Measurements from ENCODE around the gene LONRF2.

Gene LONRF2

GRCh38 chr2:100266126-100266525 lies 56.2 kb downstream of the LONRF2 start:
- Histone ChIP-seq H2AK5ac (ENCODE audit: low read length) (no peak overlapping the region), H3K56ac (ENCODE audit: low read length) (no peak overlapping the region), H3K4me1 (ENCODE audit: control insufficient read depth, low read depth, low read length) (no peaks in the 10 kb centered on the region), H3K23ac (ENCODE audit: low read length) (no peak overlapping the region), H4K5ac (ENCODE audit: low read length) (no peak overlapping the region), H3K4me2 (ENCODE audit: low read length) (no peak overlapping the region), H3K79me2 (ENCODE audit: control insufficient read depth, insufficient read depth, low read length) (no peaks in the 10 kb centered on the region), H2BK120ac (ENCODE audit: low read depth, low read length) (no peak overlapping the region), H3K9ac (ENCODE audit: low read length) (no peak overlapping the region), H2BK15ac (replicated peaks; ENCODE audit: low read depth) (no peak overlapping the region), H3K4me3 (ENCODE audit: low read length) (no peak overlapping the region), H3K27ac (ENCODE audit: low read depth, low read length) (no peak overlapping the region), H2BK5ac (ENCODE audit: low read length) (no peak overlapping the region), H4K8ac (ENCODE audit: low read depth, low read length) (no peak overlapping the region), H3K4ac (ENCODE audit: low read depth, low read length) (no peak overlapping the region), H3K27me3 (ENCODE audit: insufficient read depth, low read length, poor library complexity) (no peaks in the 10 kb centered on the region), H3K79me1 (ENCODE audit: low read length) (no peaks in the 10 kb centered on the region), H3K18ac (ENCODE audit: low read length) (no peak overlapping the region), H3K36me3 (ENCODE audit: control insufficient read depth, insufficient read depth, low read length) (no peaks in the 10 kb centered on the region)
- no peak for DNase-seq
- no CpG with 5 or more reads among the region's 7 CpGs for WGBS (ENCODE audit: extremely low coverage, insufficient coverage, low lambda C conversion rate)

DNA sequence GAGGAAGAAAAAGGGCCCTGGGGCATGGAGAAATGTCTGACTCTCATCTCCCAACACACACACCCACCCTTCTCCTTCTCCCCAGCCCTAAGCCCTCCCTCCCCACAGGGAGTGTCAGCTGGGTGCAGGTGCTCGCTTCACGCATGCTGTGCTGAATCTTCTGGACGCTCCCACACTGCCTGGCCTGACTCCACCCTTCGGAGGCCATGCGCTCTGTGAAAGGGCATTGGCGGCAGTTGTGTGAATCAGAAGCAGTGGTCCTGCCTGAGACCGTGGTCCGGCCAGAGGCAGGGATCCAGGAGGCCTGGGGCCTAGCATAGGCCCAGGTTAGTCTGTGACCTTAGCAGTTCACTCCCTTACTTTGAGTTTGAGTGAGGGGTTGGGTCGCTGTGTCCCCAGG lies 57.1 kb downstream of the LONRF2 start:
- no peak overlapping the region for H3K56ac ChIP-seq (ENCODE audit: low read length)
- H3K4me2 ChIP-seq (ENCODE audit: low read length) = no peak overlapping the region
- no peak overlapping the region for H4K8ac ChIP-seq (ENCODE audit: low read depth, low read length)
- no peak overlapping the region for H2BK5ac ChIP-seq (ENCODE audit: low read length)
- no peak overlapping the region for H2AK5ac ChIP-seq (ENCODE audit: low read length)
- no peaks in the 10 kb centered on the region for H3K79me1 ChIP-seq (ENCODE audit: low read length)
- H3K18ac ChIP-seq (ENCODE audit: low read length) = no peak overlapping the region
- H3K36me3 ChIP-seq (ENCODE audit: control insufficient read depth, insufficient read depth, low read length) = no peaks in the 10 kb centered on the region
- no peak overlapping the region for H4K5ac ChIP-seq (ENCODE audit: low read length)
- H3K27me3 ChIP-seq (ENCODE audit: insufficient read depth, low read length, poor library complexity) = no peaks in the 10 kb centered on the region
- no peaks in the 10 kb centered on the region for H3K79me2 ChIP-seq (ENCODE audit: control insufficient read depth, insufficient read depth, low read length)
- WGBS (ENCODE audit: extremely low coverage, insufficient coverage, low lambda C conversion rate) = no CpG with 5 or more reads among the region's 9 CpGs
- no peak overlapping the region for H2BK15ac ChIP-seq (replicated peaks; ENCODE audit: low read depth)
- H3K4ac ChIP-seq (ENCODE audit: low read depth, low read length) = no peak overlapping the region
- no peaks in the 10 kb centered on the region for H3K4me1 ChIP-seq (ENCODE audit: control insufficient read depth, low read depth, low read length)
- DNase-seq = no peak
- no peak overlapping the region for H2BK120ac ChIP-seq (ENCODE audit: low read depth, low read length)
- H3K9ac ChIP-seq (ENCODE audit: low read length) = no peak overlapping the region
- no peak overlapping the region for H3K4me3 ChIP-seq (ENCODE audit: low read length)
- H3K23ac ChIP-seq (ENCODE audit: low read length) = no peak overlapping the region
- H3K27ac ChIP-seq (ENCODE audit: low read depth, low read length) = no peak overlapping the region

GRCh38 chr2:100264651-100265050 lies 57.6 kb downstream of the LONRF2 start:
- H4K8ac ChIP-seq (ENCODE audit: low read depth, low read length) = no peak overlapping the region
- no peak overlapping the region for H3K4me3 ChIP-seq (ENCODE audit: low read length)
- H2BK120ac ChIP-seq (ENCODE audit: low read depth, low read length) = no peak overlapping the region
- no peak overlapping the region for H2AK5ac ChIP-seq (ENCODE audit: low read length)
- WGBS (ENCODE audit: extremely low coverage, insufficient coverage, low lambda C conversion rate) = no CpG with 5 or more reads among the region's 4 CpGs
- no peak overlapping the region for H3K4me2 ChIP-seq (ENCODE audit: low read length)
- no peak overlapping the region for H3K27ac ChIP-seq (ENCODE audit: low read depth, low read length)
- H3K4me1 ChIP-seq (ENCODE audit: control insufficient read depth, low read depth, low read length) = no peaks in the 10 kb centered on the region
- H2BK15ac ChIP-seq (replicated peaks; ENCODE audit: low read depth) = no peak overlapping the region
- H3K27me3 ChIP-seq (ENCODE audit: insufficient read depth, low read length, poor library complexity) = no peaks in the 10 kb centered on the region
- H3K79me2 ChIP-seq (ENCODE audit: control insufficient read depth, insufficient read depth, low read length) = no peaks in the 10 kb centered on the region
- H4K5ac ChIP-seq (ENCODE audit: low read length) = no peak overlapping the region
- H2BK5ac ChIP-seq (ENCODE audit: low read length) = no peak overlapping the region
- no peak overlapping the region for H3K4ac ChIP-seq (ENCODE audit: low read depth, low read length)
- H3K23ac ChIP-seq (ENCODE audit: low read length) = no peak overlapping the region
- no peak overlapping the region for H3K9ac ChIP-seq (ENCODE audit: low read length)
- H3K36me3 ChIP-seq (ENCODE audit: control insufficient read depth, insufficient read depth, low read length) = no peaks in the 10 kb centered on the region
- no peak for DNase-seq
- no peak overlapping the region for H3K18ac ChIP-seq (ENCODE audit: low read length)
- no peak overlapping the region for H3K56ac ChIP-seq (ENCODE audit: low read length)
- no peaks in the 10 kb centered on the region for H3K79me1 ChIP-seq (ENCODE audit: low read length)

- Histone ChIP-seq H3K9ac (ENCODE audit: low read length) (no peak overlapping the region), H3K23ac (ENCODE audit: low read length) (no peak overlapping the region), H2AK5ac (ENCODE audit: low read length) (no peak overlapping the region), H3K36me3 (ENCODE audit: control insufficient read depth, insufficient read depth, low read length) (no peaks in the 10 kb centered on the region), H3K27me3 (ENCODE audit: insufficient read depth, low read length, poor library complexity) (no peaks in the 10 kb centered on the region), H2BK5ac (ENCODE audit: low read length) (no peak overlapping the region), H4K8ac (ENCODE audit: low read depth, low read length) (no peak overlapping the region), H3K4me2 (ENCODE audit: low read length) (no peak overlapping the region), H2BK120ac (ENCODE audit: low read depth, low read length) (no peak overlapping the region), H3K79me2 (ENCODE audit: control insufficient read depth, insufficient read depth, low read length) (no peaks in the 10 kb centered on the region), H3K4ac (ENCODE audit: low read depth, low read length) (no peak overlapping the region), H3K79me1 (ENCODE audit: low read length) (no peaks in the 10 kb centered on the region), H2BK15ac (replicated peaks; ENCODE audit: low read depth) (no peak overlapping the region), H4K5ac (ENCODE audit: low read length) (no peak overlapping the region), H3K4me1 (ENCODE audit: control insufficient read depth, low read depth, low read length) (no peaks in the 10 kb centered on the region), H3K18ac (ENCODE audit: low read length) (no peak overlapping the region), H3K56ac (ENCODE audit: low read length) (no peak overlapping the region), H3K27ac (ENCODE audit: low read depth, low read length) (no peak overlapping the region), H3K4me3 (ENCODE audit: low read length) (no peak overlapping the region)
- WGBS (ENCODE audit: extremely low coverage, insufficient coverage, low lambda C conversion rate) = no CpG with 5 or more reads among the region's 8 CpGs
- no peak for DNase-seq
Observed at GRCh38 chr2:100264121-100264520, 58.2 kb downstream of the LONRF2 start.

DNA sequence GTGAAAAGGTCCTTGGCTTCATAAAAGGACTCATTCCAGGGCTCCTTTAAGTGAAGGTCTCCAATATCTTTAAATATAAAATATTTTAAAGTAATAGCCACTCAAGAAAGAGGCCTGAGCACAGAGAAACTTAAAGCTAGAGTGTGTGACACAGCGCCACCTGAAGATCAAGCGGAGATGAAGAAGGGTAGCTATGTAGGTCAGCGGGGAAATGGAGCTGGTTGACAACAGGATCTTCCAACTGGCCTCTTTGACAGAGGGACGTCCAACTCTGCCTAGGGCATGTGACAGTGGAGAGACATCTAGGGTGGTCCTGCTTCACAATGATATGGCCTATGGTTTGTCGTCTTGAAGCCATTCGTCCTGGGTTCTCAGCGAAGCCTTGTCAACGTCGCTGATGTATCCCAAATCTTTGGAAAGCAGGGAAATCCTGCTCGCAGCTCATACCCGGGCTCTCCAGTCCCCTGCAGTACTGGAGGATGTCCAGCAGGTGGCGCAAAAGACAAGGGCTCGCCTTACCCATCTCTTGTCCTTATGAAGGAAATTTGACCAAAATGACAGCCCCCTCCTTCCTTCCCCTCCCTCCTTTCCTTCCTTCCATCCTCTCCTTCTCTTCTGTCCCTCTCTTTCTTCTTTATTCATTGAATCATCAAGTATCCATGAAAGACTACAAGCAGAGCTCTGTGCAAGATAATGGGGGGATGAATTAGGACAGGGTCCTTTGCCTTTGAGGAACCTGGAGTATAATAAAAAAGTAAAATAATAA lies 59.6 kb downstream of the LONRF2 start:
- no peak overlapping the region for H3K4me3 ChIP-seq (ENCODE audit: low read length)

GRCh38 chr2:100262046-100262445 lies 60.3 kb downstream of the LONRF2 start:
- no peak overlapping the region for H3K56ac ChIP-seq (ENCODE audit: low read length)
- H4K5ac ChIP-seq (ENCODE audit: low read length) = no peak overlapping the region
- no peak overlapping the region for H4K8ac ChIP-seq (ENCODE audit: low read depth, low read length)
- DNase-seq = no peak
- no peak overlapping the region for H2BK5ac ChIP-seq (ENCODE audit: low read length)
- H3K4me3 ChIP-seq (ENCODE audit: low read length) = no peak overlapping the region
- no peaks in the 10 kb centered on the region for H3K79me2 ChIP-seq (ENCODE audit: control insufficient read depth, insufficient read depth, low read length)
- H3K27me3 ChIP-seq (ENCODE audit: insufficient read depth, low read length, poor library complexity) = no peaks in the 10 kb centered on the region
- no peak overlapping the region for H2AK5ac ChIP-seq (ENCODE audit: low read length)
- no peak overlapping the region for H3K4ac ChIP-seq (ENCODE audit: low read depth, low read length)
- H3K79me1 ChIP-seq (ENCODE audit: low read length) = no peaks in the 10 kb centered on the region
- H3K18ac ChIP-seq (ENCODE audit: low read length) = no peak overlapping the region
- no peak overlapping the region for H3K9ac ChIP-seq (ENCODE audit: low read length)
- H3K4me1 ChIP-seq (ENCODE audit: control insufficient read depth, low read depth, low read length) = no peaks in the 10 kb centered on the region
- H3K4me2 ChIP-seq (ENCODE audit: low read length) = no peak overlapping the region
- no CpG with 5 or more reads among the region's 4 CpGs for WGBS (ENCODE audit: extremely low coverage, insufficient coverage, low lambda C conversion rate)
- no peak overlapping the region for H3K27ac ChIP-seq (ENCODE audit: low read depth, low read length)
- H3K36me3 ChIP-seq (ENCODE audit: control insufficient read depth, insufficient read depth, low read length) = no peaks in the 10 kb centered on the region
- no peak overlapping the region for H2BK15ac ChIP-seq (replicated peaks; ENCODE audit: low read depth)
- H3K23ac ChIP-seq (ENCODE audit: low read length) = no peak overlapping the region
- H2BK120ac ChIP-seq (ENCODE audit: low read depth, low read length) = no peak overlapping the region

More for the DNA sequence above, 59.6 kb downstream of the LONRF2 start:
- no peaks in the 10 kb centered on the region for H3K27me3 ChIP-seq (ENCODE audit: insufficient read depth, low read length, poor library complexity)
- WGBS (ENCODE audit: extremely low coverage, insufficient coverage, low lambda C conversion rate) = no CpG with 5 or more reads among the region's 13 CpGs
- peak overlapping the region; percentile 87 for H3K4me2 ChIP-seq (ENCODE audit: low read length)
- H3K36me3 ChIP-seq (ENCODE audit: control insufficient read depth, insufficient read depth, low read length) = no peaks in the 10 kb centered on the region
- H3K4ac ChIP-seq (ENCODE audit: low read depth, low read length) = no peak overlapping the region
- no peak overlapping the region for H2BK120ac ChIP-seq (ENCODE audit: low read depth, low read length)
- H3K23ac ChIP-seq (ENCODE audit: low read length) = no peak overlapping the region
- H3K4me1 ChIP-seq (ENCODE audit: control insufficient read depth, low read depth, low read length) = no peaks in the 10 kb centered on the region
- peak overlapping the region; percentile 78 for H3K56ac ChIP-seq (ENCODE audit: low read length)
- H3K18ac ChIP-seq (ENCODE audit: low read length) = no peak overlapping the region
- no peak overlapping the region for H4K5ac ChIP-seq (ENCODE audit: low read length)
- no peak overlapping the region for H2BK5ac ChIP-seq (ENCODE audit: low read length)
- peak; percentile 88 for DNase-seq
- H3K79me1 ChIP-seq (ENCODE audit: low read length) = no peaks in the 10 kb centered on the region
- no peak overlapping the region for H4K8ac ChIP-seq (ENCODE audit: low read depth, low read length)
- no peak overlapping the region for H2BK15ac ChIP-seq (replicated peaks; ENCODE audit: low read depth)
- H3K27ac ChIP-seq (ENCODE audit: low read depth, low read length) = no peak overlapping the region
- no peak overlapping the region for H2AK5ac ChIP-seq (ENCODE audit: low read length)
- no peaks in the 10 kb centered on the region for H3K79me2 ChIP-seq (ENCODE audit: control insufficient read depth, insufficient read depth, low read length)
- H3K9ac ChIP-seq (ENCODE audit: low read length) = peak overlapping the region; percentile 54
